ENCODE data around the gene SMAD3.

Gene SMAD3

DNA sequence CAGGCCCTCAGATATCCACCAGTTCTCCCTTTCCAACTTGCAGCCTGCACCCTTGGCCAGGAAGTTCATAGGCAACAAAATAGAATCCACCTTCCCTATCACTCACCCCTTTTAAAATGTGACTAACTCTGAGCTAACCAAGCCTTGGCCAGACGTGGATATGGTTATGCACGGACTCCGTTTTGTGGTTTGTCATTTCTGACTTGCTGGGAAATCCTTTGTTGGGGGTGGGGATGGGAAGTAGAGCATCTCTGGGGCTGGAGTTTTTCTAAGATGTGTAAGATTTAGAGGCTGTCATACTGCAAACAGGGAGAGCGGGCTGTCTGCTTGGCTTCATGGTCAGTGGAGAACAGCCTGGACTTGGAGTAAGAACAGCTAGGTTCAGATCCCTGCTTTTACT, 62.6 kb downstream of the SMAD3 start:
- no peak for DNase-seq

DNA sequence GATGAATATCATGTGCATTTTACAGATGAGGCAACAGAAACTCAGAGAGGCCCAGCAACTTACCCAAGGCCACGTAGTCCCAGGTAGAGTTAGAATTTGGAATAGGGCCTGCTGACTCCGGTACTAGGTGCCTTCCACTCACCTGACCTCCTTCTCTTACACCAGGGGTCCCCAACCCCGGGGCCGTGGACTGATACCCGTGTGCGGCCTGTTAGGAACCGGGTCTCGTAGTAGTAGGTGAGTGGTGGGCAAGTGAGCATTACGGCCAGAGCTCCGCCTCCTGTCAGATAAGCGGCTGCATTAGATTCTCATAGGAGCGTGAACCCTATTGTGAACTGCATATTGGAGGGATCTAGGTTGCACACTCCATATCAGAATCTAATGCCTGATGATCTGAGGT, 64.8 kb downstream of the SMAD3 start:
- no peak for DNase-seq

DNA sequence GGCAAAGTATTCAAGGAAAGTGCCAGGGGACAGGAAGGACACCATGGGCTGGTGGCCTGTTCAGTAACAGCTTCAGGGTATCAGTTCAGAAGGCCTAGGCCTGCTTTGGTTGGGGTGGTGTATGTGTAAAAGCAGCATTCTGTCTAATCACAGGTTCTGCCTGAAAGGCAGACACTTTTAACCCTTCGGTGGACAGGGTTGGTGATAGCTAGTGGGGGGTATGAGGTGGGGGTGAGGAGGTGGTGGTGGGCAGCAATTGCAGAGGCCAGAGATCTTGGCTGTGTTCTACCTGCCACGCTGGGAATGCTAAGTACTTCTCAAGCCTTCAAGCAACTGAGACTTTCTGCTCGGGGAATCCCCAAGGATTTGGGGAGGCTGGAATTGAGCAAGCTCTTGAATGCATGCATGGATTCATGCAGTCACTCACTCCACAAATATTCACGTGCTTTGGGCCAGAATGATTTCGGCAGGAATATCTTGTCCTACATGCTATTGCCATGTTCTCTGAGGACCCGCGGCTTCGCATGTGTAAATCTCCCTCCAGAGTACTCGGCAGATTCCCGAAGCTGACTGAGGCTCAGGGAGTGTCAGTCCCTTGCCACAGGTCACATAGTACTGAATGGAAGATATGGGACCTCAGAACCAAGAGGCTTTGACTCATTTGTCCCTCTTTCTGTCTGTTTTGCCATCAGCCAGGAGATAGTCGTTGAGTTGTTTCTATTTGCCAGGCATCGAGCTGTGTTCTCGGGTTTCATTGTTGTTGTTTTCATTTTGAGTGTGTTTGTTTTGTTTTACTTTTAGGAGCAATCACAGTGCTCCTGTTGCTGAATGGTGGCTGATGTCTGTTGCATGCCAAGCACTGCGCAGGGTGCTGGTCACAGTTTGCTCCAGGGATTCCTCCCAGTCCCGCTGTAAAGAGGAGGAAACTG, 65.5 kb downstream of the SMAD3 start:
- no peak for DNase-seq

DNA sequence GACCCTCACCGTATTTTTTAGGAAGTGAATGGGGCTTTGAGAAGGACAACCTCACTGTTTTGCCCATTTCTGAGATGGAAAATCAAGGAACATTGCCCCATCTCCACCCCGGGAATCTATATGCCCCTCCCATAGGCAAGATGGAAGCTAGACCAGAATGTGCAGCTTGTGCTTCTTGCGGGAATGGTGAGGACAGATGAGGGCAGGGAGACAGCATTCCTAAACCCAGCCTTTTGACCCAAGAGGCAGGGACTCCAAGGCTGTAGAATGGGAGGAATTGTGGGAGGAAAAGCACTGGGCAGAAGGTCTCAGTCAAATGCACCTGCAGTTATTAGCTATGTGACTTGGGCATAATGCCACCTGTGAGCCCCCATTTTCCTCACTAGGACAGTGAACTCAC, 66.9 kb downstream of the SMAD3 start:
- no peak for DNase-seq

DNA sequence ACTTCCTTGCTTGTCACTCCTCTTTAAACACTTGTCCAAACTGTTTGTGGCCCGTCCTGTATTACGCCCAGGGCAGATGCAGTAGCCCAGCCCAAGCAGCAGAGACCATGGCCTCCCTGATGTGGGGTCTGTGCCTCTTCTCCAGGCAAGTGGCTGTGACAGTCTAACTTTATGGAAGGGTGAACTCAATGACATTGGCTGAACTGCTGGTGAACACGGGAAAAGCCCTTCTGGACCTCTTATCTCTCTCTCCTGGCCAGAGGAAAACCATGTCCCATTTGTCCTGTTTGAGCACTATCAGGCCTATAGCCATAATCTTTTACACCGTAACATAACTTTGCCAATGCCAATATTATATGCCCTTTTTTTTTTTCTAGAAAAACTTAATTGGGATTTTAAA, 67.6 kb downstream of the SMAD3 start:
- DNase-seq = no peak

DNA sequence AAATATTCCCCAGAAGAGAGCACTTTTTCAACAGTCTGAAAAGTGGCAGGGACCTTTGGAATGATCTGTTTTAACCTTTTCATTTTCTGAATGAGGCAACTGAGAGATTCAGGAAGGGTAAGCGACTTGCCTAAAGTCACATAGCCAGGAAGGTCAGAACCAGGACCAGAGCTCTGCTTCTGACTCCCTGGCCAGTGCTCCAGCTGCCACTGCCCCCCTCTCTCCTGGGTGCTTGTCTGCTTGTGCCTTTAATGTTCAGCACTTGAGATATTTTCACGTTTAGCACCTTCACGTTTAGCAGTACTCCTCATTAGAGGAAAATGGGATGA, 68.3 kb downstream of the SMAD3 start:
- DNase-seq = no peak

DNA sequence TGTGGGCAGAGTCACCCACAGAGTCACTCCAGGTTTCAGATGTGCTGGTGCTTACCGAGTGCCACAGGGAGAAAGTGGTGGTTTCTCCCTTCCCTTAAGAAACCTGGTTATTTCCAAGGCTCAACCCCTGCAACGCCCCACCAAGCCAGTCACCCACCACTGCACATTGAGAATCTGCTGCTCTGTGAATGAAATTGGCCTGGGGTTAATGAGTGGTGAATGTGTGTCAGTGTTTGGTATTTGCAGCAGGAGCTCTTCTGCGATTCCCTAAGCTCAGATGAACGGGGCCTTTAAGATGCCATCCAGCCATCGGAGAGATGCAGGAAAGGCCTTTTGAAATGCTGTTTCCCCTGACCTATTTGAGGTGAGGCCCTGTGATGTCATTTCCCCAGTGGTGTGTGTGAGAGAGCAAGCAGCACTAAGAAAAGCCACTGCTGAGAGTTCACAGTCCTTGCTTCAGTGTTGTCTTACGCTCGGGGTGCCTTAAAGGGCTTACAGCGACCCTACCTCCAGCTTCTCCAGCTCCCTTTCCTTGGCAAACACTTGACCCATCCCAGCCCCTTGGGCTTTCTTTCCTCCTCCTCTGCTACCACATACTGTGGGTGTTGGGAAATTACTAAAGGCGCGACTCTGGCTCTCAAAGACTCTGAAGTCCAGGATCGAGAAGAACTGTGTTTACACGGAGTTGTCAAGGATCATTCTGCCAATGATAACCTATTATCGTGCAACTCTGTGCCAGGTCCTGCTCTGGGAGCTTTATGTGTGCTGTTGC, 68.9 kb downstream of the SMAD3 start:
- DNase-seq = peak; percentile 85

DNA sequence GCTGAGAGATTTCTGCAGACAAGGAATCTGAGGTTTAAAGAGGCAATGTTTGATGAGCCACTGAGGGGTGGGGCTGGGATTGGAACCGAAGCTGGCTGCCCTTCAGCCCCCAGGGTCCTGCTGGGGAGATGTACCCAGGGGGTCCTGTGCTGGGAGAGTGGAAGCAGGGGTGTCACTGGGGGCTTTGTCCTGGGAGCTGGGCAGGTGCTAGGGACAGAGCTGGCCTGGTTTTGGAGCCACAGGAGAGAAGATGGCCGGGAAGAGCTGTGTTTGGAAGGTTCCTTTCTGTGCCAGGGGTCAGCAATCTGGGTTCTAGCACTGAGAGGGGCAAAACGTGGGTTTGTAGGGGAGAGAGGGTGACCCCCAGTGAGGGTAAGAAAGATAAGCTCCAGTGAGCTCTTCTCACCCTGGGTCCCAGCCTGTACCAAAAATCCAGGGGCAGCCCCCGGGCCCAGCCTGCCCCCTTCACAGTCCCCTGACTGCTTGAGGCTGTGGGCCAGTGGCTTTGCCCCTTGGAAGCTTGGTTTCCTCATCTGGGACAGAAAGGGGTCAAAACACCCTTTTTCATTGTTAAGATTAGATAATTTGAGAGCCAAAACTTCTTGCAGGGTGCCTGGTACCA, 69.6 kb downstream of the SMAD3 start:
- no peak for DNase-seq

DNA sequence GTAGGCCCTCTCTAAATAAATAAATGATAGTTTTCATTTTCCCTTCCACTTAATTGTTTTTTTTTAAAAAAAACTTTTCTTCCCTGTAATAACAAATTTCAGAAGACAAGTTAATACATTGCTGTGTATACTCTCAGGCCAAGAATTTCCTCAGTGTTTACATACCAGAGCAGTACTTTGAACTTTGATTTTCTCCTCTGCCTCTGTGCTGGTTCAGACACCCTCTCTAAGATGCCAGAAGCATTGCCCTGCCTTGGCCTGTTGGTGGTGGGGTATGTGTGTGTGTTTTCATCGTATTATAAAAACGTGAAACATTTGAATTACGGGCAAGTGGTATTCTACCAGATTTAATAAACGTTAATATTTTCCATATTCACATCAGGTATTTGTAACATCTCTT, 70.1 kb downstream of the SMAD3 start:
- no peak for DNase-seq

DNA sequence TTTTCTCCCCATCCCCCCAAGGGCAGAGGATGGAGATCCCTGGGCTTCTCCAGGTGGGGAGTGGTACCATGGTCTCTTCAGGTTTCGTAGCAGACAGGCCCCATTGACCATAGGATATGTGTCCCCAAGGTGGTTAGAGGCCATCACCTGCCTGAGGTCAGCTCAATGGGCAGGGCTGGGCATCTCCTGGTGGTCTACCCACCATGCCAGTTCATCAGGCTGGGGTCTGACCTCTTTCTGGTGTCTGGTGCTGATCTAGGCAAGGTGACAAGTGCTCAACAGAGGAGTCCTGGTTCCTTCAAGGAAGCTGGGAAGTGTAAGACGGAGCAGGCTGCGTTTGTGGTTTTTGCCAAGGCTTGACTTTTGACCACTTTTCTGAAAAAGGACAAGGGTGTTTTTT, 71.4 kb downstream of the SMAD3 start:
- no peak for DNase-seq

DNA sequence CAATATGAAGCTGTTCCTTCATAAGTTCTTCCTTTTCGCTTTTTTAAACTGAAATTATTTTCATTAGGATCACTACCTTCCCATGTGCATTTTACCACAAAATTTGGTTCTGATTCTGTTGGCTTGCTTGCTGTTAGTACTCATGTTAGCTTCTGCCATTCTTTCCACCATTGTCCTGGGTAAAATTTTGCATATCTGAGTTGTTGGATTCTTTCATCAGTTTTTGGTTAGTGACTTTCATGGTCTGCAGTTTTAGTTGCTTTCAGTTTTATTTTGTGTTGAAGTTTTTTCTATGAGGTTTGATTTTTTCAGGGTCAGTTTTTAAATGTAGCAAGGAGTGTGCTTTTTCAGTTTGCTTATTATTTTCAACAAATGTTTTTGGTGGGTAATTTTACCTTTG, 71.9 kb downstream of the SMAD3 start:
- no peak for DNase-seq

DNA sequence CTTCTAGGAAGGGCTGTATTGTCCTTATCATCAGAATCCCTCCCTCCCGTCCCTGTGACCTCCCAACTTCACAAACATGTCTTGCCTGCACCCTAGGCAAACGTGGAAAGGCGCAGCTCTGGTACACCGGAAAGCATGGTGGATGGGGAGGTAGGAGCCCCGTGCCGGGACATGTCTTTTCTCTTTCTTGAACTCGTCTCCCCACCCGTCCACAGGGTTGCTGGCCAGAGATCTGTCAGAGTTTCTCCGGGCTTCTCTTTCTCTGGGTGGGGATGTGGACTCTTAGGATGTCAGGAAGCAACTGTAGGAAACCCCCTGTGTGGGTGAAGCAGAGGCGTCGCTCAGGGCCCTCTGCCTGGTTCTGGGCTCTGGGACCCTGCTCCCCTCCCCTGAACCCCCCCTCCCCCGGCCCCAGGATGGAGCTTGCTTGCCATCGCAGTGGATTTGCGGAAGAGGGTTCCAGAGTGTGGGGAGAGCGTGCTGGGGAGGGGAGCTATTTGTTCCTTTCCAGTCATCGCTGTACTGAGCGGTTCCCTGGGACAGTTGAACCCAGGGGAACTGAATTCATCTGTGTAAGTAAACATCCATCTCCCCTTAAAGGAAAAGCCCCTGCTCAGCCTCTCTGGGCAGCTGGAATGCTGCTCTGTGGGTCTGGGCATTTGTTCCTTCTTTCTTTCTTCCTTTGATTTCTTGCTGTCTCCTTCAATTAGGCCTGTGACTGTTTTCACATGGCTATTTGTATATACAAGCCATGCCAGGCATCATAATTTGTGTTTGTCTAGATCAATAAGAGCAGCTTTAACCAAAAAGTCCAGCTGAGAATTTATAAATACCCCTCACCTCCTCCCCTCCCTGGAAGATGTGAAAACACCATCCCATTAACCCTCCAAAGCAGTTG, 72.8 kb downstream of the SMAD3 start:
- DNase-seq = no peak

DNA sequence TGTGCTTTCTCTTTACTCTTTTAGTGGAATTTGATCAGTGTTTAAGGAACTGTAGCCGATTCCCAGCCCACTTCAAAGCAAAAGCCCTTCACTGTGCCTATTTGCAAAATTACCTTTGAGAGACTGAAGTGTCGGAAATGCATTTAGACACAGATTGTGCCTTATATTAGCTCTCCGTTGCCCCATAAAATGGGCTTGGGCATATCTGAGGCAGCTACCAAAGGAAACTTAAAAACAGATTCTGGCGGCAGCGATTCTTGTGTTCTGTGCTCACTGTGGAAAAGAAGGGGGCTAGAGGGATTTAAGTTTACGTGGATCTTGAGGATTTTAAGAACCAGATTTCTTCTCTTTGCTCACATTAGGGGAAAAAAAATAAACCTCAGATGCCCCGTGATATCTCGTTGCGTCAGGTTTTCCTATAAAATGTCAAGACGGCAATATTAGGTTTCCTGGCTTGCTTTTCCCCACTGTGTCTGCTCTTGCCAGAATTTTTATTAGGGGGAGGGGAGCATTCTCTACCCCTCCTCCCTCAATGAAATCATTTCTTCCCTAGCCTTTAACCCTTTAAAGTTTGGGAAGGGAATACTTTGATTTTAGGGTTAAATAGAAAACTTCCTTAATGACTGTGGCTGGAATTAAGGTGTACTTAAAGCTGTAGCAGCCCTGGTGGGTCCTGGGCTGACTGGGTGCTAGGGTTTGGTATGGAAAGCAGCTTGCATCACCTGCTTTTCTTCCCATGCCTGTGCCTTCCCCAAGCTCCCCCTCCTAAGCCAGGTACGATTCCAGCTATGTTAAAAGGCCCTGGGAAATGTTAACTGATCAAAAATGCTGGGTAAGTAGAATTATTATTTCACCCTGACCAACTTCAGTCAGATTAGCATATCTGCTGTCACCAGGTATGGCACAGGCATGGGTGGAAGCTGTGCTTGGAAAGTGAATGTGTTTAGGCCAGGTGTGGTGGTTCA, 73.8 kb downstream of the SMAD3 start:
- no peak for DNase-seq

DNA sequence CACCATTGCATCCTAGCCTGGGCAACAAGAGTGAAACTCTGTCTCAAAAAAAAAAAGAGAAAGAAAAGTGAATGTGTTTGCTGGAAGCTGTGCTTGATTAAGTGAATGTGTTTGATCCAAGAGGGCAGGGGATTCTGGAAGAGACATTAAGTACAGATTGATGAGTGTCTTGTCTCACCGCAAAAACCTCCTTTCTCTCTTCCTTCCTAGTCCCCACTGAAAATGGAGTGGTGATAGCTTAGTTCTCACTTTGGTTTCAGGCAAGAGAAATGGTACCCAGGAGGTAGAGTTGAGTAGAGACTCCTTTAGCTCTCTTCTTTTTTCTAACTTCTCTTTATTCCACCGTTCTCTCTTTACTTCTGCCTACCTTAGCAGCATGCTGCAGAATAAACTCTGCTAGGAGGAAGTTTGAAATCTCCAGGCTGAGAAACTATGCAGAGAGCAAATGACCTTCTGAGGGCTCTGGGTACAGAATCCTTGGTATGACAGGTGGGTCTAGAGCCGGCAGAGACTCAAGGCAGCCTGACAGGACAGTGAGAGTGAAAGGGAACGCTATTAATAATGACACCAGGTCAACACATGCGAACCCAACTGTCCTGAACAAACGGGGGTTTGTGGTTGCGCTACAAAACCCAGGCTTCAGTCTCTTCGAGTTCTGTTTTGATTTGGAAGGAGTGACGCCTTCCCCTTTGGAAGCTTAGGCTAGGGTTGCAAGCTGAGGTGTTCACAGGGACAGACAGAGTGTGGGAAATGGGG, 74.9 kb downstream of the SMAD3 start:
- no peak for DNase-seq

DNA sequence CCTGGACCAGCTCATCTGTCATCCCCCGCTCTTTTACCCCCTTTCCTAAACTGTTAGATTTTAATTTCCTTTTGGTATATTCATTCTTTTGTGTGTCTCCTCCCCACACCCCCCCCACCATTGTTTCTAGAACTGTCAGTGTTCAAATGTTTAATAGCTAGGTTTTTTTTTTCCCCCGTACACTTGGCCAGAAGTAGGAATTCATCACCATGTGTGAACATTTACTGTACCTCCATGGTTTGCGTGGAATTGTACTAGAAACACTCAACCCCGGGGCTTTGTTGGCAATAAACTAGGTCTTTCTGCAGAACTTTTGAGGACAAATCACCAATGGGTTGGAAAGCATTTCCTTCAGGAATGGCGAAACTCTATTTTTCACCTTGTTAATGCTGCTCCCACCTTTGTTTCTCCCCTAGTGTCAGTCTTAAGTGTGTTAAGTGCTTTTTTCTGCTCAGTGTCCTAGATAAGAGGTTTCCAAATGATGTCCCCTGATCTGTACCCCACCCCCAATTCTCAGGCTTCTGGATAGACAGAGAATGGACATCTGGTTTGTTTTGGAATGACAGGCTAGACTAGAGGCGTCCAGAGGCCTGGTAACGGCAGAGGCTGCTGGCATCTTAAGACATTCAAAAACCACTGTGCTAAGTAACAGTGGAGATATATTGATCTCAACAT, 76.8 kb downstream of the SMAD3 start:
- no peak for DNase-seq

DNA sequence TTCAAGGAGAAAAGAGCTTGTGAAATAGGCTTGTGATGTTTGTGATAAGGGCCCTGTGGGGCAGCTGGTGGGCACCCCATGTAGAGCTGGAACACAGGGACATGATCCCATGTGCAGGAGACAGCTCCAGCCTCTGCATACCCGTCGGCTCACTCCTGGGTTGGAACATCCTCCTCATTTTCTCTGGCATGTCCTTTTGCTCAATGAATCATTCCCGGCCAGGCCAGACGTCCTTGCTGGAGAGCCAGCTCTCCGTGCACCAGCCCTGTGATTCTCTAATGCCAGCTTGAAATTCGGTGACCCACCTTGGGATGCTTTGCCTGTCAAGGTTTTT, 77.3 kb downstream of the SMAD3 start:
- no peak for DNase-seq

DNA sequence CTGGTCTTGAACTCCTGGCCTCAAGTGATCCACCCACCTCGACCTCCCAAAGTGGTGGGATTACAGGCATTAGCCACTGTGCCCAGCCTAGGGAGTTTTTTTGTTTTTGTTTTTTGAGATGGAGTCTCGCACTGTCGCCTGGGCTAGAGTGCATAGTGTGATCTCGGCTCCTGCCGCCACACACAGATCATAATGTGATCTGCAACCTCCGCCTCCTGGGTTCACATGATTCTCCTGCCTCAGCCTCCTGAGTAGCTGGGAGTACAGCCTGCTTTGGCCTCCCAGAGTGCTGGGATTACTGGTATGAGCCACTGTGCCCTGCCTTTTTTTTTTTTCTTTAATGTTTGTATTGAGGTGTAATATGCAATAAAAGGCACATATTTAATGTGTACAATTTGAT, 78.2 kb downstream of the SMAD3 start:
- DNase-seq = no peak

DNA sequence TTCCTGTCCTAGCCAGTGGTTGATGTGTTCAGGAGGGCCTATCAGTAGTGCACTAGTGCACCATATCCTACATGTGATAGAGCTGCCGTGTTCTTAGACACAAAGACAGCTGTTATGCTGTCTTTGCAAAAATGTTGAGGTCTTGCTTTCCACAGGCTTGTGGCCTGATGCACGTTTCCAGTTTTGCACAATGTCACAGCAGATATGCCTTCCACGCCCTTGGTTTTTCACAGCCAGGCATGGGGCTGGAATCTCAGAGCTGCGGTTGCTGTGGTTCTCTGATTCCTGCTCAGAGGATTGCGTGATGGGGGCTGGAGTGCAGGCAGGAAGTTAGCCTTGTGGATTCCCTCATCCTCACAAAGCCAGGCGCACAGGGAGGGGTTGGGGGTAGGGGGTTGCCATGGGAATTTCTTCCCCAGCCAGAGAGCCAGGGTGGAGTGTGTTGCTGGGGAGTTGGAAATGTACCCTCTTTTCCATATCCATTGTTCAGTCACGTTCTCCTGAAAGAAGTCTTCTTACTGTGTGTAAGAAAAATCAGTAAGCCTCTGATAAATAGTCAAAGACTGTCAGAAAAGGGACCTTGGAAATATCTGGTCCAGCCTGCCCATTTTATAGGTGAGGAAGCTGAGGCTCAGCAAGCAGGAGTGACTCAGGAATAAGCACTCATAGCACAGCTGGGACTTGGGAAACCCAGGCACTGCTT, 79.4 kb downstream of the SMAD3 start:
- DNase-seq = no peak

DNA sequence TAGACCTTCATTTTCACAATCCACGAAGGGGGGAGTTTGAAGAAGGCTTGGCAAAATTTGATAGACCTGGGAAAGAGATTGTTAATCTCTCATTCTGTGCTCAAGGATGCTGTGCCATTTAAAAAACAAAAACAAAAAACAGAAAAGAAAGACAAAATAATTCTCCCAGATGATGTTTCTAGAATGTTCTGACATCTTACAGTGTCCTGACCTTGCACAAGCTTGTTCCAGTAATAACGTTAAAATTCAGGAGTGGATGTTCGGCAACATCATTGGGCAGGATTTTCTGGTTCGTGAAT, 79.9 kb downstream of the SMAD3 start:
- DNase-seq = no peak

DNA sequence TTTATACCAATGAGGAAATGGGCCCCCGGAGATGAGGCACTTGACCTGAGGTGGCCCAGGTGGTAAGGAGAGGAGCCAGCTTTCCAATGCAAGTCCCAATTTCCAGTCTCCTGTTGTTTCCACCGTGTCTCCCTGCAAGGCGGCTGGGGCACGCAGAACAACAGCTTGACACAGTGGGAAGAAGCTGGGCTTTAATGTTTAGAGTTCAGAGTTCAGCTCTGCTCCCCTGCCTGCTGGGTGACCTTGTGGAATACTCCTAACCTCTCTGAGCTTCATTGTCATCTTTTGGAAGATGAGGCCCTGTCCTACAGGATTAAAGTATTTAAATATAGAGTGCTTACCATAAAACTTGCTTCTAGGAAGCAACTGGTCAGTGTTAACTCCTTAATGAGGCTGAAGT, 80.3 kb downstream of the SMAD3 start:
- no peak for DNase-seq
